Stromal cell of bone marrow (primary cell): Measurements from ENCODE around the gene KRTAP4-6.
"Not testable (repeated sequence)": the region's sequence is repeated elsewhere in the genome, so short reads cannot be mapped to it uniquely, and the experiment has no call there.

Experiments
- DNase-seq: peaks from one replicate; pipeline ENCODE4 v3.0.0-alpha.2; 2012; ENCODE audit warnings: low read depth

The KRTAP4-6 gene

DNA sequence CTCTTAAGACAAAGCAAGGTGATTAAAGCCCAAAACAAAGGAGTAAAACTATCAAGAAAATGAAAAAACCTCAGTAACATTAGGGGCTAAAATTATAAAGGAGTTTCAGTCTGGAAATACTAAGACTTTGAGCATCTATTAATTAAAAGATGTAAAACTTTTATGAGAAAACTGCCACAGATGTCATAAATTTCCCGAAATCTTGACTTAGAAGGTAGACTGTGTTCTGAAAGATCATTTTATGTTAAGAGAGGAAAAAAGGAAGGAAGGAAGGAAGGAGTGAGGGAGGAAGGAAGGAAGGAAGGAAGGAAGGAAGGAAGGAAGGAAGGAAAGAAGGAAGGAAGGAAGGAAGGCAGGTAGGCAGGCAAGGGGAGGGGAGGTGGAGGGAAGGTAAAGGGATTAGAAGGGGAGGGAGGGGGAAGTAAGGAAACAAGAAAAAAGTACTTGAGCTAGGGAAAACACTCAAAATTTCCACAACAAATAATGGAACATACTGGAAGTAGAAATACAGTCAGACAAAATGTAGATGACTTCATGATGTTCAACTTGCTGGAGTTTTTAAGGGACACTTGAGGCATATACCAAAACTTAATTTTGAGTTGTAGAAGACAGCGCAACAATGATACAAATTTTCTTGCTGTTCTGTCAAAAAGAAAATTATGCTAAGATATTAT lies 7.3 kb upstream of the KRTAP4-6 start:
- no peak for DNase-seq

DNA sequence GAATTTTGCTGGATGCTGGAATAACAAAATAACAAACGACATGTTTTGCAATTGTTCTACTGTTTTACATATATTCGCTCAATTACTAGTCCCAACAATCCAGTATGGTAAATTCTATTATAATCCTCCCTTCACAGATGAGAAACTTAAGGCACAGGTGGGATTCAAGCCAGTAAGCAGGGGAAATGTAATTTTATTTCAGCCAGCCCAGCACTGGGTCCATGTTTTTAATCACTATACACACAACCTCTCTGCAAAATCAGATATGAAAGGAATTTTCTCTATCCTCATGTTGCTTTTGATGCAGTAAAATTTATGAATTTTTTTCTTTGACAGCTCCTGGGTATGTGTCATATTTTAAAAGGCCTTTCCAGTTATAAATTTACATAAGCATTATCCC lies 4.9 kb upstream of the KRTAP4-6 start:
- DNase-seq = no peak

DNA sequence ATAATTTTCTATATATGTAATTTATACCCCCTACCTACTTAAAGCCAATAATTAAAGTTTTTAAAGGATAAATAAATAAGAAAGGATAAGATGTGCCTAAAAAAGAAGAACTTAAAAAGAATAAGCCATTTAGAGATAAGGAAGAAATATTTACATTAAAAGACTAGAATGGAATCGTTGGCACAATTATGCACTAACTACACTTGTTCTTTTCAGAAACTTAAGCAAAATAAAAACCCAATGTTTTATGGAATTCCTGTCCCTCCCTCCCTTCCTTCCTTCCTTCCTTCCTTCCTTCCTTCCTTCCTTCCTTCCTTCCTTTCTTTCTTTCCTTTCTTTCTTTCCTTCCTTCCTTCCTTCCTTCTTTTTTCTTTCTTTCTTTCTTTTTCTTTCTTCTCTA lies 4.5 kb upstream of the KRTAP4-6 start:
- no peak for DNase-seq

DNA sequence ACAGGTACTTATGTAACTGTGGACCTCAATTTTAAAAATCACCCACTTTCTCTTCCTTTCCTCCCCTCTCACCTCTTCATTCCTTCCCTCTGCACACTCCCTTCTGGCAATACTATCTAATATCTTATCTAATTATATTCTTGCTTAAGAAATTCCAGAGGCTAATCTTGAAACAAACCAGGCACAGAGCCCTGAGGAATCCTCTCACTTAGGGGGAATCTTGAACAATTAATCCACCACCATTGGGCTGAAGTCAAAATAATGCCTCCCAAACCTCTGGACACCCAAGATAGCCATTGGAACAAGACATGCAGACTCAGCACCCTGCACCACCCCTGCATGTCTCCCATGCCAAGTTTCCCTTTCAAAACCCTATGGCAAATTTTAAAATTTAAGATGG lies 1.0 kb upstream of the KRTAP4-6 start:
- no peak for DNase-seq

DNA sequence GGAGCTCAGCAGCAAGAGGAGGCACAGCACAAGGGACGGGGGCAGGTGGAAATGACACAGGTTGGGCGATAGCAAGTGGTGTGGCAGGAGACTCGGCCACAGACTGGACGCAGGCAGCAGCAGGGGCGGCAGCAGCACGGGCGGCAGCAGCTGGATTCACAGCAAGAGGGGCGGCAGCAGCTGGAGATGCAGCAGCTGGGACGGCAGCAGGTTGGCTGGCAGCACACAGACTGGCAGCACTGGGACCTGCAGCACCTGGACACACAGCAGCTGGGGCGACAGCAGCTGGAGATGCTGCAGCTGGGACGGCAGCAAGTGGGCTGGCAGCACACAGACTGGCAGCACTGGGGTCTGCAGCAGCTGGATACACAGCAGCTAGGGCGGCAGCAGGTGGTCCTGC lies 479 bp downstream of the KRTAP4-6 start:
- DNase-seq = not testable (repeated sequence)

DNA sequence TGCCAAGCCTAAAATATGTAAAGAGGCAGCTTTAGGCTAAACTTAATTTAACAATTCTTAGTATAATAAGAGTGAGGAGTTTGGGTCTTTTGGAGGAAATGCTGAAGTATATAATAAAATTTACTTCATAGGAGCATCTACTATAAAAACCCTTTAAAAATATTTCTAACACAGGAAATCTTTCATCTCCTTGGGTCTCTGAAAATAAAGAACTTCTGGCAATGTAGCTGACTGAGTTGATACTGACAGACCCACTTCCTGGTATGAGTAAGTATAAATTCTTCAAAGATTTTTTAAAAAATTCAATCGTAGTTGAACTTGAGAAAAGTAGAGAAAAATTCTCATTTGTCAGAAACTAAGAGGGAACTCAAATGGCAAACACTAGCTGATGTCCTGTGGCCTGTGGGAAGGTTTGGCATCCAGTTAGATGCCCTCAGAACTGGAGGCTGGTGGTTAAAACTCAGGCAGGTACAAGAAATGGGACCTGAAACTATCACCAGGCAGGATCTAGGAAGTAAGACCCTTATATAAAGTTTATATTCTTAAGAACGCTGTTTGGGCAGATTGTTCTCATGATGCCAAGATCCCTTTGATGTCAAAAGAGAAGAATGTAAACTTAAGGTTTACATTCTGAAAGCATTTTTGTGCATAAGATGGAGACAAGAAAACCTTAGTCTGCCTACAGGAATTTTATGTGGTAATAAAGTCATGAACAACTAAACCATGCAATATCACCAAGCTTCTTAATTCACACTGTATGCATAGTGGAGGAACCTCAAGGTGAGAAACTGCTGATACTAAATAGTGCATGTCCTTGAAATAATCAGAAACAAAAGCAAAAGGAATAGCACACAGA lies 6.2 kb downstream of the KRTAP4-6 start:
- DNase-seq = no peak

DNA sequence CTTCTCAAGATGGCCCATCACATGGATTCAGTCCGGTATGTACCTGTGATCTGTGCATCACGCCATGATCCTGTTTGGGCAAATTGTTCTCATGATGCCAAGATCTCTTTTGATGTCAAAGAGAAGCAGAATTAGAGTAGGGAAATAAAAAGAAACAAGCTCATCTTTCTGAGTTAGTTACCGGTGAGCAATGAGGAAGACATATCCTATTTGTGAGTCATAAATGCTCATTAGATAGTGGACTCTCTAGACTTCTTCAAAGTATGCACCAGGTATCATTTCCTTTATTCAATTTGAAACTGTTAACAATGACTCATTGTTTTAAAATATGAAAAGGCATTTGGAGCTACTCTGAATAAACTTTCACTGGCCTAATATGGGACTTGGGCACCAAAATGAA lies 8.4 kb downstream of the KRTAP4-6 start:
- DNase-seq = no peak

DNA sequence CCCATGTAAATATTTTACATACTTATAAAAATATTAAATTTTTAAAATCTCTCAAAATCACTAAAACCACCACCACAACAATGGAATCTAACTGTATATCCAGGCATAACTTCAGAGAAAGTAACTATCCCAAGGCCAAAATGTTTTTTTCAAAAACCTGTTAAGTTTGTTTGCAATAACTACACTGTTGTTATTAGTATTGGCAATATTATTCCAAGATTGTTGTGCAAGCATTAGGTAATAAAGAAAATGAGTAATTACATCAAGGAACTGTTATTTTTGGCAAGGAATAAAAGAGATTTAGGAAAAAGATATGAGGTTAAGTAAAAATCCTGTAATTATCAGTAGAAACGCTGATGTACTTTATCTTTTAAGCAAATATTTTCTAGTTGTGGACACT lies 13.0 kb downstream of the KRTAP4-6 start:
- no peak for DNase-seq

DNA sequence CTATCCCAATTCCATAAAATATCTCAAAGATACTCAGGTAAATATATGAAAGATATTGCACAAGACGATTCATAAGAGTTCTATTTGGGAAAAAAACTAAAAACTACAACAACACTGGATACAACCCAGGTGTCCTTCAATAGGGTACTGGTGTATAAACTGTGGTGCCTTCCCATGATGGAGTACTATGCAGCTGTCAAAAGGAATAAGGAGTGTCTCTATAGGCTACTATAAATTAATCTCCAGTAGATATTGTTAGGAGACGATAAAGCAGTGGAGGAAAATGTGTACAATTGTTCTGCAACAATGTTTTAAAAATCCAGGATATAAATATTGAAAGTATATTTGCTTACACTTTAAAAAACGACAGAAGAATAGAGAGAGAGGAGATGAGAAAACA lies 13.9 kb downstream of the KRTAP4-6 start:
- DNase-seq = no peak

DNA sequence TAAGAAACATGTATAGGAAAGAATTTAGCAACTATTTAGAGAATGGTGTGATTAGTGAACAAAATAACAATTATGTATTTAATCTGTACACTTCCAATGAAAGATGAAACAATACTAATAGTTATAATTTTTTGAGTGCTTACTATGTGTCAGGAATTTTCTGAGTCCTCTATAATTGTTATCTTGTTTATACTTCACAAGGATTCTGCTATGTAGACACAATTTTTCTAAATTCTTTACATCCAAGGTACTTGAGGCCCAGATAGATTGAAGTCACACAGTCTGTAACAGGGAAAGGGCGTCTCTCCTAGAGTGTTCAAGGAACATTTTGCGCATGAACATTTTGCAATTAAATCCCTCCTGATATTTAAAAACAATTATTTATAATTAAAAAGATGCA lies 15.3 kb downstream of the KRTAP4-6 start:
- no peak for DNase-seq

DNA sequence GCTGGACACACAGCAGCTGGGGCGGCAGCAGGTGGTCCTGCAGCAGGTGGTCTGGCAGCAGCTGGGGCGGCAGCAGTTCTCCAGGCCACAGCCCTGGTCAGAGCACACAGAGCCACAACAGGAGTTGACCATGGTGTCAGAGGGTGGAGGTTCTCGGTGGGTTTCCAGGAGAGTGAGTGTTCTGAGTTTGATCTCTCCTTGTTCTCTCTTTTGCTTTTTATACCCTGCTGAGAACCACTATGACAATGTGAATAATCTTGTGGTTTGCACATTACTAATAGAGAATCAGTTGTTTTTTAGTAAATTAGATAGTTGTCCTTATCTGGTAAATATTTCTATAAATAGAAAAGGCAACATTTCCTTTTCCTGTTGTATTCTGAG lies 16.4 kb downstream of the KRTAP4-6 start, which contains the start of gene KRTAP4-12:
Gene KRTAP4-12 (minus strand): TSS at position 192 of the 381 bp plus-strand sequence. CDS start 60 bp downstream, at position 132.
- DNase-seq = not testable (repeated sequence)

DNA sequence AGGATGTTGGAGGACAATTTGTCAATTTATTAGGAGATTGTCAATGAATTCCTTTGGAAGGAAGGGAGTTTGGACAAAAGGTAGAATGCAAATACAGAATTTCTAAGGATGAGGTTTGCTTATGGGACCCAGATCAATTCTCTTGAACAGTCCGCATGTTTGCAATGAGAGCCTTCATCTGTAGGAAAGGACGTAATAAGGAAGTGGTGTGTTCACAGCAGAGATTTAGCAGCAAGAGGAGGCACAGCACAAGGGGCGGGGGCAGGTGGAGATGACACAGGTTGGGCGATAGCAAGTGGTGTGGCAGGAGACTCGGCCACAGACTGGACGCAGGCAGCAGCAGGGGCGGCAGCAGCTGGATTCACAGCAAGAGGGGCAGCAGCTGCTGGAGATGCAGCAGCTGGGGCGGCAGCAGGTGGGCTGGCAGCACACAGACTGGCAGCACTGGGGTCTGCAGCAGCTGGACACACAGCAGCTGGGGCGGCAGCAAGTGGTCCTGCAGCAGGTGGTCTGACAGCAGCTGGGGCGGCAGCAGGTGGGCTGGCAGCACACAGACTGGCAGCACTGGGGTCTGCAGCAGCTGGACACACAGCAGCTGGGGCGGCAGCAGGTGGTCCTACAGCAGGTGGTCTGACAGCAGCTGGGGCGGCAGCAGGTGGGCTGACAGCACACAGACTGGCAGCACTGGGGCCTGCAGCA lies 16.9 kb downstream of the KRTAP4-6 start:
- not testable (repeated sequence) for DNase-seq

DNA sequence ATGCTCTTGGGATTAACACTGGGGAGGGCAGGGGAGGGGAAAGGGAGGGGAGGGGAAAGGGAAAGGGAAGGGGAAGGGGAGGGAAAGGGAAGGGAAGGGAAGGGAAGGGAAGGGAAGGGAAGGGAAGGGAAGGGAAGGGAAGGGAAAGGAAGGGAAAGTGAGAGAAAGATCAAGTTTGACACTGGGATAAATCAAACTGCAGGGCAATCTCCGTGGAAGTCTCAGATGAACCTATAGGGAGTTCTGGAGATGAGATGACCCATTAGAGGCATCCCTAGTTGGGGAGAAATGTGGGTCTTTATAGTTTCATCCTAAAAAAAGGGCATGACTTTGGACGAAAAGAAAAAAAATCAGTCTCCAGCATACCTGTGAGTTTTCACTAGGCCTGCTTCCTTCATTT lies 18.6 kb downstream of the KRTAP4-6 start:
- DNase-seq = no peak

DNA sequence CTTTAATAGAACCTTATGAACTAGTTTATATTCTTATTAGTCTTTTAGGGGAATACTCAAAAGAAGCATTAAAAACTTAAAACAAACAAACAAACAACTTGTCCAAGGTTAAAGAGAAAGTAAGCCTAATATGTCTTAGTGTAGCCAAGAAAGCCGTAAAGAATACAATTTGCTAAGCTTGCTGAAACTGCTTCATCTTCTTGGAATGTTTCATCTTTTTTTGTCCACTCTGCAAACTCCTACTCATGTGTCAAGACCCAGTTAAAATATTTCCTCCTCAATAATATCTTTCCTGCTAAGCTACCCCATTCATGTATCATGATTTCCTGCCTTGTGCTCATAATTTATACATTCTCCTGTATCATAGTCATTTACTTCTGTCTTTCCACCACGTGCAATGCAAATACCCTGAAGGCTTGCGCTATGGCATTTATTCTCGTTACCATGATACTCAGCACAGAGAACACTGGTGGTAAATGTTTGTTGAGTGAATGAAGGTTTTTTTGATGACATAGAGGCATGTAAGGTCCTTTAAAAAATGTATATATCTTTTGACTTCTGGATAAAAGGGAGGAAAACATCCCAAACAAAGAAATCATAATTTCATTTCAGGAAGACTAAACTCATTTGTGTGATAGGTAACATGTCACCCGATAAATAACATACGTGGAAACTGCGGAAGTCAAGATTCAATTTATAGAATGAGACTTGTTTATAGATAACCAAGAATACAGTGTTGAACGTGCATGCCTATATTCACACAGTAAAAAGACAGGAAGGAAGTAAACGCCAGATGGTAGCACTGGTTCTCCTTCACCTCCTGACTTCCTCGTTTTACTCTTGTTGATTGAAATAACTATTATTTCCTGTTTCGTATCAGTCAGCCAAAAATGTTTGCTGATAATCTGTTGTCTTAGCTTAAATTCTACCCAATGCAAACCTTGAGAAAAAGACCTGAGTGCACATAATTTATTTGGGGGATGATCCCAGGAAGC lies 20.4 kb downstream of the KRTAP4-6 start:
- DNase-seq = not testable (repeated sequence)

DNA sequence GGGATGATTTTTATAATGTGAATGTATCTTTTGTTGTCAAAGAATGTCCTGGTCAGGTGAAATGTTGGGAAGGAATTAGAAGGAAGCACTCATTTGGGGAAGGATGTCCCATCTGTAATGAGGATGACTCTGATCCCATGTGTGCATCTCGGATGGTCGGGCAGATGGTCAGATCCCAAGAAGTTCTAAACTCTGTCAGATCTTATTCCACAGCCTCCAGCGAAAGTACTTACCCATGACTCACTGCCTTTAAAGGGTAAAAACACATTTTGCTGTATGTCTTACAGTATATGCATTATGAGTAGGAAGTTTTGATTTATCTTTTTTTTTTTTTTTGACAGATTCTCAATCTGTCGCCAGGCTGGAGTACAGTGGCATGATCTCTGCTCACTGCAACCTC lies 21.6 kb downstream of the KRTAP4-6 start:
- no peak for DNase-seq

DNA sequence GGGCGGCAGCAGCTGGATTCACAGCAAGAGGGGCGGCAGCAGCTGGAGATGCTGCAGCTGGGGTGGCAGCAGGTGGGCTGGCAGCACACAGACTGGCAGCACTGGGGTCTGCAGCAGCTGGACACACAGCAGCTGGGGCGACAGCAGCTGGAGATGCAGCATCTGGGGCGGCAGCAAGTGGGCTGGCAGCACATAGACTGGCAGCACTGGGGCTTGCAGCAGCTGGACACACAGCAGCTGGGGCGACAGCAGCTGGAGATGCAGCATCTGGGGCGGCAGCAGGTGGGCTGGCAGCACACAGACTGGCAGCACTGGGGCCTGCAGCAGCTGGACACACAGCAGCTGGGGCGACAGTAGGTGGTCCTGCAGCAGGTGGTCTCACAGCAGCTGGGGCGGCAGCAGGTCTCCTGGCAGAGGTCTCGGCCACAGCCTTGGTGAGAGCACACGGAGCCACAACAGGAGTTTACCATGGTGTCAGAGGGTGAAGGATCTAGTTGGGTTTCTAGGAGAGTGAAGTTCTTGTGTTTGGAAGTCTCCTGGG lies 22.4 kb downstream of the KRTAP4-6 start, which contains the start of gene KRTAP4-11:
Gene KRTAP4-11 (minus strand): TSS at position 528 of the 541 bp plus-strand sequence. CDS start 58 bp downstream, at position 470.
- not testable (repeated sequence) for DNase-seq

DNA sequence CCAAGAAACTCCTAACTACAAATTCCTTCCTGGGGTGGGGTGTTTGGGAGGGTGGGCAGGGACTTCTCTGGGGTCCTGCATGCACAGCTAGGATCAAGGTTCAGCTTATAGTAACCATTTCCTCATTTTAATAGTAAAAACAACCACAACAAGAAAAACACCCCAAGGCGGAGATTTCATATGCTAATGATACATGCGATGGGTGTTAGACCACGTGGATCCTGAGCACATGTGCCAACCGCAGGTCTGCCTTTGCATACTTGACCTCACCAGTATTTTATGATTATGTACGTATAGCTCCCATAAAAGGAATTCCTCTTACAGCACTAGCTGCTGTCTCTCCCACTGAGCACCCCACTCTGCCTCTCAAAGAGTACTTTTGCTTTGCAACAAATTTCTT lies 24.0 kb downstream of the KRTAP4-6 start:
- DNase-seq = no peak

DNA sequence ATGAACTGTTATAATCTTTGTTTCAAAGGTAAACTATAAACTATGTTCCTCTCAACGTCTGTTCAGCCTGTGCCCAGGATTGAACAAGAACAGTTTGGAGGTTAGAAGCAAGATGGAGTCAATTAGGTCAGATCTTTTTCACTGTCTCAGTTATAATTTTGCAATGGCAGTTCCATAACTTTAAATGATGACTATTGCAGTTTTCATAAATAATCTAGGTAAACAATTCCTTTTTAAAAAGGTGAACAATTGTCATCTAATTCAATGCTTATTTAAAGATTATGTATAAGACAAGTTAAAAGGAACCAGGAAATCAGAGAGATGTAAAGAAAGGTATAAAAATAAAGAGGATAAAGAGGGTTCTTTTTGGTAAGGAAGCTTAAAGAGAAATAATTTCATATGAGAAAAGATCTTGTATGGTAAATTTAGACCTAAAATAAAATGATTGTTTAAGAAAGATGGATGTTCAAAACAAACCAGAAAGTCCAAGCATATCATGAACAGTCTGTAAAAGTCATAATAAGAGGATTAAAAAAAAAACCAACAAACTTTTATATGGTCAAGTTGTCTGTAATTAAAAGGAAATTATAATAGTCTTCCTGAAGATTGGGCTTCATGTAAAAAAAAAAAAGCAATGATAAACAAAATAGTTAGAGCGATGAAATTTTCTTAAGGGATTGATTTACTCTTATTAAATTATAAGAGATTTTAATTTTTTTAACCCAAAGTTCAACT lies 29.0 kb downstream of the KRTAP4-6 start:
- DNase-seq = no peak

DNA sequence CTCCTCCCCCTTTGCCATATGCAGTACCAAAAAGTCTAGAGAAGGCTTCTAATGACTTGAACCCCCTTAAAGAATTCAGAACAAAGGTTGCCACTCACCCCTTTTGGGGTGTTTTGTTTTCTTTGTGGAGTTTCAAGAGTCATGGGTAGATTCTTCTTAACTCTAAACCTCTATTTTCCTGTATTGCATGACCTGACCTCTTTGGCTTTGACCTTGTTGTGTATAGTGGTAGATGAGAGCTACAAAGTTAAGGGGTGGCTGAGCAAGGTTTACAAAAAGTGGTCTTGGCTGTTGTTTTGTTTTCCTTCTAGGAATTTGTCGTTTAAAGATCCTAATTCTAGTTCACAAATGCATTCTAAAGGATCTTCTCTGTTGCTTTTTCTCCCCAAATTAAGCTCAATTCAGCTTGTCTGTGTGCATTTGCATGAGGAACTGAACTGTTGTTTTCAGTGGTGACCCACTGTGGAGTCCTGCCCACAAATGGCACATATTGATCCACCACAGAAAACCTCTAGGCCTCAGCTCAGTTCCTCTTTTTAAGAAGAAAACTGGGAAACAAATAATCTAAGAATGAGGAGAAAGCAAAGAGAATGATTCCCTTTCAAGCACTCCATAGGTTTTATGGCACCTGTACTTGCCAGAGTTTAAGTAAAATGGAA lies 31.5 kb downstream of the KRTAP4-6 start:
- DNase-seq = not testable (repeated sequence)

DNA sequence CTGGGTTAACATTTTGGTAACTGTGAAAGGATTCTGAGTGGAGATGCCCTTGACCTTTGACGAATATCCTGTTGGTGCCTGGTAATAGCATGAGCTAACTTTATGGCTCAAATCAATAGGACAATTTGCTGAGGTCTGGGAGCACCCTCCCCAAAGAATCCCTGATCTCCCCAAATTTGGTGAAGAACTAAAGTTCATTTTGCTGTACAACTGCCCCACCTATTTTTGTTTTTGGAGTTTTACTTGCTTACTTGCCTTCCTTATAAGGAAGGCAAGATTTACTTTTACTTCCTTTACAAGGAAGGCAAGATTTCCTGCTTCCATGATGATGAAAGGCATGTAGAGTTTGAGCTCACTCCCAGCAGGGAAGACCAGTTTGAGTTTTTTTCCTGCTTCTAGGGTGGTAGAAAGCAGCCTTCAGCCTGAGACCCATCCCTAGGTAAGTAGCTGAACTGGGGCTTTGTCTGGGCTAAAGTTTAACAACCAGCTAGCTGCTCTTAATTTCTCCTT lies 32.3 kb downstream of the KRTAP4-6 start:
- no peak for DNase-seq
